Measurements from ENCODE around the gene NCAPG.

Gene NCAPG, protein sequence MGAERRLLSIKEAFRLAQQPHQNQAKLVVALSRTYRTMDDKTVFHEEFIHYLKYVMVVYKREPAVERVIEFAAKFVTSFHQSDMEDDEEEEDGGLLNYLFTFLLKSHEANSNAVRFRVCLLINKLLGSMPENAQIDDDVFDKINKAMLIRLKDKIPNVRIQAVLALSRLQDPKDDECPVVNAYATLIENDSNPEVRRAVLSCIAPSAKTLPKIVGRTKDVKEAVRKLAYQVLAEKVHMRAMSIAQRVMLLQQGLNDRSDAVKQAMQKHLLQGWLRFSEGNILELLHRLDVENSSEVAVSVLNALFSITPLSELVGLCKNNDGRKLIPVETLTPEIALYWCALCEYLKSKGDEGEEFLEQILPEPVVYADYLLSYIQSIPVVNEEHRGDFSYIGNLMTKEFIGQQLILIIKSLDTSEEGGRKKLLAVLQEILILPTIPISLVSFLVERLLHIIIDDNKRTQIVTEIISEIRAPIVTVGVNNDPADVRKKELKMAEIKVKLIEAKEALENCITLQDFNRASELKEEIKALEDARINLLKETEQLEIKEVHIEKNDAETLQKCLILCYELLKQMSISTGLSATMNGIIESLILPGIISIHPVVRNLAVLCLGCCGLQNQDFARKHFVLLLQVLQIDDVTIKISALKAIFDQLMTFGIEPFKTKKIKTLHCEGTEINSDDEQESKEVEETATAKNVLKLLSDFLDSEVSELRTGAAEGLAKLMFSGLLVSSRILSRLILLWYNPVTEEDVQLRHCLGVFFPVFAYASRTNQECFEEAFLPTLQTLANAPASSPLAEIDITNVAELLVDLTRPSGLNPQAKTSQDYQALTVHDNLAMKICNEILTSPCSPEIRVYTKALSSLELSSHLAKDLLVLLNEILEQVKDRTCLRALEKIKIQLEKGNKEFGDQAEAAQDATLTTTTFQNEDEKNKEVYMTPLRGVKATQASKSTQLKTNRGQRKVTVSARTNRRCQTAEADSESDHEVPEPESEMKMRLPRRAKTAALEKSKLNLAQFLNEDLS

DNA sequence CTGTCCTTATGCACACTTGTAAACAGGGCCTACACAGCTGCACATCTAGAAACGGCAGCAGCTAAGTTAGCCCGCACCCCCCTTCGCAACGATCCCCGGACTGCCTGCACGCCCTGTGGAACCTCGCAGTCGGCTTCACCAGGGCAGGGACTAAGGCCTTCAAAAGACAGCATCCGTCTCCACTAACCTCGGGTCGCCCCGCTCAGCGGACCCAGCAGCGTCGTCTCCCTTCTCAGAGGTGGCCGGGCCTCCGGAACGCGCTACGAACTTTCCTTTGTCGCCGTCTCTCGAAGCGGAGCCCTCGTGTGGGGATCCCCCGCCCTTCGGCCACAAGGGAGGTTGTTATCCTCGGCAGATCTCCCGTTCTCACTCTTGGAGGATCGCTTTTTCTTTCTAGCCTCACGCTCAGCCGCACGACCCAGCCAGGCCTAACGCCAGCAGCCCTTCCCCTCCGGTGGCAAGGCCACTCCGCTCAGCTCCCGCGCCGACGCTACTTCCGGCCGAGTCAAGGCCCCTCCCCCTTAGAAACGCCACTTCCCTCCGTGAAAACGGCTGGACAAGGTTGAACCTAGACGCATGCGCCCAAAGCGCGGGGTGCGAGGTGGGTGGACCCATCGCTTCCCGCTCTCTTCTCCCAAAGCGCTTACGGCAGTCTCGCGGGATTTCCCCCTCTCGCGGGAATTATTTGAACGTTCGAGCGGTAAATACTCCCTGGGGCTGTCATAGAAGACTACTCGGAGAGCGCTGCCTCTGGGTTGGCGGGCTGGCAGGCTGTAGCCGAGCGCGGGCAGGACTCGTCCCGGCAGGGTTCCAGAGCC, at the start of gene NCAPG, which contains the start of gene DCAF16:
NCAPG (plus strand) TSS at position 720 of the 818 bp plus-strand sequence. CDS start 99 bp downstream, outside the sequence.
DCAF16 (minus strand) TSS at position 498 of the 818 bp plus-strand sequence. CDS start 6,616 bp downstream, outside the sequence.
- DNase-seq (ENCODE audit: extremely low spot score, insufficient read length, low read depth) (peak; percentile 89), FAIRE-seq (peak; percentile 100)

- DNase-seq (ENCODE audit: extremely low spot score, insufficient read length, low read depth) (no peak), FAIRE-seq (no peak)
Observed at GRCh38 chr4:17761062-17761461, 49.7 kb upstream of the NCAPG start.

DNA sequence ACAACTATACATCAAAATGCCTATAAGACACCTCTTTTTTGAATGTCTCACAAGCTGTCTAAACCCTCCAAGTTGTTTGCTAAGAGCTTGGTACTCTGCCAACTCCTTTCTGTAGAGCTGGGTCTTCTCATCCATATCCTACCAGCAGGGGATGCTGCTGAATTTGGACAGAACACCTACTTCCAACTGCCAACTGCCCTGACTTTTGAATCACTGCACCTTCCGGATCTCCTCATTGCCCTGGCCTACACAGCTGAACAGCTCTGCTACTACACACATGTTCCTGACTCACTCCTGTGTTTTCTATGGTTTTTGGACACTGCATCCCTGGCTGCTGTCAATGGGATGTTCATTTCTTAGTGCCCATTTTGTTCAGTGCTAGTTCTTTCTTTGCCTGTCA, 48.1 kb upstream of the NCAPG start:
- DNase-seq (ENCODE audit: extremely low spot score, insufficient read length, low read depth) (no peak), FAIRE-seq (no peak)

DNA sequence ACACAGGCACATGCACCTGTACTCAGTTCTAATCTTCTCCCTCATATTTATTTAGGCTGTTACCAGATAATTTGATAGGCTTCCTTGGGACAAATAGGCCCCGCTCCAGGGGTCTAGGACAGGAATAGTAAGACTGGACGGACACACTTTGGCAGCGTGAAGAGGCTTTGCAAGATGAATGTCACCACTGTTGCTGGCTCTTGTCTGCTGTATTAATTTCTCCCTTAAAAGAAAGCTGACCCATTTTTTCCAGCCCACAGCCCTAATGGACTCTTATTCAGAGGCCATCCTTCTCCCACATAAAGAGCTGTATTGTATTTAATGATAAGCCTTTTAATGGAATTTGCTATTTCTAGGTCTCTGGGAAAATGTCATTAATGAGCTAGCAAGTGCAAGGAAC, 47.4 kb upstream of the NCAPG start:
- DNase-seq (ENCODE audit: extremely low spot score, insufficient read length, low read depth) (no peak), FAIRE-seq (no peak)

DNA sequence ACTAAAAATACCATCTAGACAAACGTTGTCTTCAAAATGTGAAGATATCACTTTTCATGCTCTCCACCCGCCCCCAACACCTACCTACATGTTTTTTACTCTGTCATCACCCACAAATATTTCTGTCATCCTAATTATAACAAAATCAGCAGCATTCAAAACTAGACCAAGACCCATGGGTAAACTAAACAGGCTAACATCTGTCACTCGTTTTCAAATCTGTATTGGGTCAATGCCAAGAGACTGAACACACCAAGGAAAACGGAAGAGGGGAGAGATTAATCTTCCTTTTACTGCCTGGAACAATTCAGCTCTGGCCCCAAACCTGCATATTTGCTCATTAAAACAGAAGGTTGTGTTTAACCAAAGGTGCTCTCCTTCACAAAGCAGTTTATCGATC, 46.8 kb upstream of the NCAPG start:
- DNase-seq (ENCODE audit: extremely low spot score, insufficient read length, low read depth) = no peak
- no peak for FAIRE-seq

GRCh38 chr4:17765514-17766286, 45.1 kb upstream of the NCAPG start:
- FAIRE-seq (no peak), DNase-seq (ENCODE audit: extremely low spot score, insufficient read length, low read depth) (no peak)

- FAIRE-seq (no peak), DNase-seq (ENCODE audit: extremely low spot score, insufficient read length, low read depth) (no peak)
Observed at GRCh38 chr4:17766826-17767458, 43.8 kb upstream of the NCAPG start.

DNA sequence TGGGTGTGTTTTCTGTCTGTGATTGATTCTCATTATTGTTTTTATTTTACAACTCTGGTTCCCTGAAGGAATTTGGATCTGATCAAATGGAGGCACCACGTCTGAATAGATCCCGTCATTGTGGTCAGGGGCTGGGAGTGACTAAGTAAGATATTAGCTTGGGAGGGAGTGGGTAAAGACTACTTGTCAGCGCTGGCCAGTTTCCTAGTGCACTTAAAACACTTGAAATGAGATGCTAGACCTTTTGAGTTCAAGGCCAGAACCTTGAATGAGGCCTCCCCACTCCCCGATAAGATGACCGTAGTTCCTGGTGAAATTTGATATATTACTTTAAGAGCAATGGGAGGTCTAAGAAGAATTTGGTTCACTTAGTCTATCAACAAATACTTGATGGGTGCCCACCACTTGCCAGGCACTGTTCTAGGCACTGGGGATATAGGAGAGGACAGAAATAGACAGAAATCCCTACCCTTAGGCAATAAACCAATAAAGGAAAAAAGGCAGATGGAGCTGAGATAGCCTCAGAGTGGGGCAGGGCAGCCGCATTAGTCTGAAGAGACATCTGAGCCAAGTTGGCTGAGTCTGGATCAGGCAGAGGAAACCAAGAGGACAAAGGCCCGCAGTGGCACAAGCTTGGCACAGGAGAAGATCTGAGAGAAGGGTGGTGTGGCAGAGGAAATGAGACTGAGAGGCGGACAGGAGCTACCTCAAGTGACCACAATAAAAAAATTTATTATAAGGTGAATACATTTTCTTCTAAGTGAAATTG, 41.2 kb upstream of the NCAPG start:
- DNase-seq (ENCODE audit: extremely low spot score, insufficient read length, low read depth) = no peak
- no peak for FAIRE-seq

GRCh38 chr4:17770845-17771244, 39.9 kb upstream of the NCAPG start:
- no peak for DNase-seq (ENCODE audit: extremely low spot score, insufficient read length, low read depth)
- no peak for FAIRE-seq

DNA sequence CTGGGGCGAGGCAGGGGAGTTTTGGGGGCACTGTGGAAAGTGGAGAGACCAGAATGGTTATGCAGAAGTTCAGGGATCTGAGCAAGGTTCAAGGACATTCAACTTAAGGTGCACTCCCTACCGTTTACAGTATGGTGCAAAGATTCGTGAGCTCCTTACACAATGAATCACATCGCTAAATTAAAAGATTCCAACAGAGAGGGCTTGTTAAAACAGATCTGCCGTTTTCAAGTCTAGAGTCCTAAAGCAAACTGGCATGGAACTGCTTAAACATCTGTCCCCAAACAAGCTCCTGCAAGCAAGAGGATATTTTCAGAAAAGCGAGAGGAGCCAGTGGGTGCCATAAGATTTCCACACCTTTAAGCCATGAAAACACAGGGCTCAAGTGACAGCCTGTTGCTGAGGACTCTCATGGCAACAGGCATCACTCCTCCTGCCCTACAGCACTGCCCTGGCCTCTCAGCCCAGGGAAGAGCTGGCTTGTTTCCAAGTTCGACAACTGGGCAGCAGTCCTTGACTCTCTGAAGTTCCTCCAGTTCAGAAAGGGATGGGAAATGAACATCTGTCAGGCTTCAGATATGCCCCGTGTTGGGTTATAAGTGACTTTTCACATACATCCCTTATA, 39.4 kb upstream of the NCAPG start:
- DNase-seq (ENCODE audit: extremely low spot score, insufficient read length, low read depth) (no peak), FAIRE-seq (no peak)

GRCh38 chr4:17773135-17773698, 37.6 kb upstream of the NCAPG start:
- FAIRE-seq (no peak), DNase-seq (ENCODE audit: extremely low spot score, insufficient read length, low read depth) (no peak)

DNA sequence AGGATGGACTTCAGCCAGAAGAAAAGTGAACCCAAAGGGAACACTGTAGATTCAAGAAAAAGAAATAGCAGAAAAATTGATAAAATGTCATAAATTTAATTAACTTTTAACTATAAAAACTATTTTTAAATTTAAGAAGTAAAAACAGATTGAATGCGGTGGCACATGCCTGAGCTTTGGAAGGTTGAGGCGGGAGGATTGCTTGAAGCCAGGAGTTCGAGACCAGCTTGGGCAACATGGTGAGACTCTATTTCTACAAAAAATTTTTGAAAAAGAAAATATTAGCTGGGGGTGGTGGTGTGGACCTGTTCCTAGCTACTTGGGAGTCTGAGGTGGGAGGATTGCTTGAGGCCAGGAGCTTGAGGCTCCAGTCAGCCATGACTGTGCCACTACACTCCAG, 32.3 kb upstream of the NCAPG start:
- no peak for FAIRE-seq
- no peak for DNase-seq (ENCODE audit: extremely low spot score, insufficient read length, low read depth)

- no peak for FAIRE-seq
- DNase-seq (ENCODE audit: extremely low spot score, insufficient read length, low read depth) = no peak
Observed at GRCh38 chr4:17780501-17781299, 30.1 kb upstream of the NCAPG start.

DNA sequence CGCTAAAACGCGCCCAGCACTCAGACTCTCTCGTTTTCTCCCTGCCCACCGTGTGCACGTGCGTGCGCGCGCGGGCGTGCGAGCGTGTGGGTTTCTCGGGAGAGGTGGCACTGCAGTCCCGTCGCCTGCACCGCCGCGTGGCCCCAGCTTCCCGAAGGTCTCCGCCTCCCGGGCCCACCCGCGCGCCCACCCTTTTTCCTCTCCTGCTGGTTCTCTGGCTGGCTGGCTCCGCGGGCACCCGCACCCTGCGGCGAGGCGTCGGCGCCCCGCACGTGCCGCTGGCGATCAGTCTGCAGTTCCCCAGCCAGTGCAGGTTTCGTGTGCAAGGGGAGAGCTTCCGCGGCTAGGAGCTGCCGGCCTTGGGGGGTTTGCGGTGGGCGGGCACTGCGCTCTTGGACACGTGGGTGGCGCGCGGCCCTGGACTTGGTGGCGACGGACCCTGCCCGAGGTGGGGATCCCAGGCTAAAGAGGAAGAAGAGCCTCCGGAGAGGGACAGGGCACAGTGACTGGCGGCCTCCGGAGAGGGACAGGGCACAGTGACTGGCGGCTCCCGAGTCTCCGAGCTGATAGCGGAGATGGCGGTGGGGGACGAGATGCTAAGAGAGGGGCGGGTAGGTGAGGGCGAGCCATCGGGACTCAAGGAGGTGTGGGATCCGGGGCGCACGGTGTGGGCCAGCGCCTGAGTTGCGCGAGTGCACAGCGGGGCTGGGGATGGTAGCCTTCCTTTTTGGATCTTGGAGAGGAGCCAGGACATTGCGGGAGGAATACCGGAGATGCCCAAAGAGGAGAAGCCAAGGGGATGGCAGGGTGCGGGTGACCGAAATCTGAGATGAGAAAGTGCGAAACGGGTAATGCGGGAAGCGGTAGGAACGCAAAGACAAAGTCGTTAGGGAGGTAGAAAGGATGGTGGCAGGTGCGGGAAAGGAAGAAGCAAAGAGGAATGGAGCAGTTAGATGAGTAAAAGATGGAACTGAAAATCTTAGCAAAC, 29.2 kb upstream of the NCAPG start, which contains the start of gene FAM184B:
FAM184B (minus strand) TSS at position 322 of the 988 bp plus-strand sequence. CDS start 322 bp downstream, outside the sequence.
- FAIRE-seq = no peak

DNA sequence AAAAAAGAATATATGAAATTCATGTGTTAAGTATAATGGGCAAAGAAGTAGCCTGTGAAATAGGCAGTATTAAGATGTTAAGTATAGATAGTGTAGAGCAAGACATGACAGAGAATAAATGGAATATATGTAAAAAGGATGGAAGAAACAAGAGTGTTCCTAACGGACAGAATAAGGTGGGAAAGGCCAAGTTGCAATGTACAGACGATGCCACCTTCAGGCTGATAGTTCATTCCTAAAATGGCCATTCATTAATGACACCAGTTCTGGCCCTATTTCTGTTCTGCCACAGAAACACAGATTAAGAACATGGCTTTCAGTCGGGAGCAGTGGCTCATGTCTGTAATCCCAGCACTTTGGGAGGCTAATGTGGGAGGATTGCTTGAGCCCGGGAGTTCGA, 24.9 kb upstream of the NCAPG start:
- no peak for DNase-seq (ENCODE audit: extremely low spot score, insufficient read length, low read depth)
- FAIRE-seq = no peak

More for the DNA sequence above, 29.2 kb upstream of the NCAPG start, which contains the start of gene FAM184B:
- no peak for DNase-seq (ENCODE audit: extremely low spot score, insufficient read length, low read depth)
